GM13976 (cell line): ENCODE results near the gene GMPPB.

Experiments used
- DNase-seq: peaks from one replicate; pipeline ENCODE4 v3.0.0; 2012; ENCODE audit warnings: low spot score
- in situ Hi-C: fragments of 300-500 bp; cut with MboI; formaldehyde crosslinking; loops from one replicate; pipeline ENCODE4 v1.12.0; 2022; ENCODE audit warnings: low sequenced_read_pairs, mixed read lengths, inconsistent platforms; ENCODE audit not compliant: unreplicated experiment
- TF ChIP-seq, protein P1 (sequence below): IDR thresholded peaks from 2 replicates; pipeline ENCODE4 v1.5.1; 2012; ENCODE audit warnings: borderline replicate concordance, mild to moderate bottlenecking; ENCODE audit not compliant: insufficient read depth; ENCODE audit errors: extremely low read depth, missing control alignments, control extremely low read depth

The GMPPB gene

DNA sequence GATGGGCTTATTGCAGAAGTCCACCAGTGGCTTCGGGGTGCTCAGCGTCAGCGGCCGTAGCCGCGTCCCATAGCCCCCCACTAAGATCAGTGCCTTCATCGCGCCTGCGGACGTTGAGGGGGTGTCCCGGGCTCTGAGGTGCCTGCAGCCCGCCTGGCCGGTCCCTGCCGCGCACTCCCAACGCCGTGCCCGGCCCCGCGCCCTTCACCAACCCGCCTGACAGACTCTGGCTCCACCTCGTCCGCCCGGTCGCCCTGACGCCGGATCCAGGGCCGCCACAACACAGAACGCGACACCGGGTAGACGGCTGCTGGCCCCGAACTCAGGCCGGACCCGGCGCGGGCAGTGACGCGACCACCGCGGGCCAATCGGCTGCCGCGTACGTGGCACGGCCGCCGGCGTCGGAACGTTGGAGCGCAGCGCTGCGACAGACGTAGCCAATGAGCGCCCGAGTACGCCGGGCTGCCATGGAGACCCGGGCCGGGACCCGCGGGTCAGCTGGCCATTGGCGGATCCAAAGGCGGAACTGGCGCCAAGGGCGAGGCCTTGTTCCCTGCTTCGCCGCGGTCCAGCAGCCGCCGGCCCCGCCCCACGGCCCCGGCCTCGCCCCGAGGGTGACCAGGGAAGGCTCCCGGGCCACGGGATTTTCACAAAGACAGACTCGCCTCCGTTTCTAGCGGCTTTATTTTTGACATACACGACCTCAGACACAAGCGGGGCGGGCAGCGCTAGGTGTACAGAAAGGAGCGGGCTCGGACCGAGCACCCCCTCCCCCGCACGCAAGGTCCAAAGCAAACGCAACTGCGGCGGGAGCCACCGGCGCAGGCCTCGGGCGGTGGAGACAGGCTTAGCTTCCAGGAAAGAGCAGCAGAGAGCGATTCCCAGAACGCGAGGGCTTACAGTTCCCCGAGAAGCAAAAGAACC, at the start of gene GMPPB:
GMPPB (minus strand) TSS at position 324 of the 924 bp plus-strand sequence; CDS start at position 99, 225 bp downstream.
- TF ChIP-seq, protein P1, sequence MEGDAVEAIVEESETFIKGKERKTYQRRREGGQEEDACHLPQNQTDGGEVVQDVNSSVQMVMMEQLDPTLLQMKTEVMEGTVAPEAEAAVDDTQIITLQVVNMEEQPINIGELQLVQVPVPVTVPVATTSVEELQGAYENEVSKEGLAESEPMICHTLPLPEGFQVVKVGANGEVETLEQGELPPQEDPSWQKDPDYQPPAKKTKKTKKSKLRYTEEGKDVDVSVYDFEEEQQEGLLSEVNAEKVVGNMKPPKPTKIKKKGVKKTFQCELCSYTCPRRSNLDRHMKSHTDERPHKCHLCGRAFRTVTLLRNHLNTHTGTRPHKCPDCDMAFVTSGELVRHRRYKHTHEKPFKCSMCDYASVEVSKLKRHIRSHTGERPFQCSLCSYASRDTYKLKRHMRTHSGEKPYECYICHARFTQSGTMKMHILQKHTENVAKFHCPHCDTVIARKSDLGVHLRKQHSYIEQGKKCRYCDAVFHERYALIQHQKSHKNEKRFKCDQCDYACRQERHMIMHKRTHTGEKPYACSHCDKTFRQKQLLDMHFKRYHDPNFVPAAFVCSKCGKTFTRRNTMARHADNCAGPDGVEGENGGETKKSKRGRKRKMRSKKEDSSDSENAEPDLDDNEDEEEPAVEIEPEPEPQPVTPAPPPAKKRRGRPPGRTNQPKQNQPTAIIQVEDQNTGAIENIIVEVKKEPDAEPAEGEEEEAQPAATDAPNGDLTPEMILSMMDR, result no peak
- in situ Hi-C loops, result no loop called here
- DNase-seq, result peak; percentile 99

DNA sequence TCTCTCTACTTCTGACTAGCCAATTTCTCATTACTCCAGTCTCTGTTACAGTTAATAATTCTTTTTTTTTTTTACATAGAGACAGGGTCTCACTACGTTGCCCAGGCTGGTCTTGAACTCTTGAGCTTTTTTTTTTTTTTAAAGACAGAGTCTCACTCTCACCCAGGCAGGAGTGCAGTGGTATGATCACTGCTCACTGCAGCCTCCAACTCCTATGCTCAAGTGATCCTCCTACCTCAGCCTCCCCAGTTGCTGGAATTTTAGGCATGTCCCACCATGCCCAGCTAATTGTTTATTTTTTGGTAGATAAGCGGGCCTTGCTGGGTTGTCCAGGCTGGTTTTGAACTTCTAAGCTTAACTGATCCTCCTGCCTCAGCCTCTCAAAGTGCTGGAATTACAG, 49.0 kb upstream of the GMPPB start:
- DNase-seq, result no peak
- in situ Hi-C loops, result no loop called here
- TF ChIP-seq, protein P1, result no peak

DNA sequence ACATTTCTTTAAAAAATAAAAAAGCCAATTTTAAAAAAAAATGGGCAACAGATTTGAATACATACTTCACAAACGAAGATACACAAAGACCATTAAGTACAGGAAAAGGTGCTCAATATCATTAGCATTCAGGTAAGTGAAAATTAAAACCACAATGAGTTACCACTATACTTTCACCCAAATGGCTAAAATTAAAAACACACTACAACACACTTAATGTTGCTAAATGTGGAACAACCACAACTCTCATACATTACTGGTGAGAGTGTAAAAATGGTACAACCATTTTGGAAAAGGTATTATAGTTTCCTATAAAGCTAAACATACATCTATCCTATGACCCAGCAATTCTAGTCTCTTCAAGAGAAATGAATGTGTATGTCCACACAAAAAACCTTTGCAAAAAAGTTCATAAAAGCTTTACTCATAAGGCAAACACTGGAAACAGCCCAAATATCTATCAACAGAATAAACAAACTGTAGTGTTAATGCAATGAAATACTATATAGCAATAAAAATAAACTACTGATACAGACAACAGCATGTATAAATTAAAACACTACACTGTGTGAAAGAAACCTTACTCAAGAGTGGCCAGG, 47.7 kb upstream of the GMPPB start:
- DNase-seq, result no peak
- TF ChIP-seq, protein P1, result no peak
- in situ Hi-C loops, result no loop called here

DNA sequence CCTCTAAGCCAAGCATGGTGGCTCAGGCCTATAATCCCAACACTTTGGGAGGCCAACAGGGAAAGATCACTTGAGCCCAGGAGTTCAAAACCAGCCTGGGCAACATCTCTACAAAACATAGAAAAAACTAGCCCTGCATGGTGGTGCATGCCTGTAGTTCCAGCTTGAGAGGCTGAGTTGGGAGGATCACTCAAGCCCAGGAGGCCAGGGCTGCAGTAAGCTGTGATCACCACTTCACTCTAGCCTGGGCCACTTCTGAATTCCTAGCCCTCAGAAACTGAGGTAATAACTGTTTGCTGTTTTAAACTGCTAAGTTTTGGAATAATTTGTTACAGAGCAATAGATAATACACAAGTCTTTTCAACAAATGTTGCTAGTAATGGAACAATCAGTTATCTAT, 46.2 kb upstream of the GMPPB start:
- TF ChIP-seq, protein P1, result no peak
- no peak for DNase-seq
- in situ Hi-C loops, result no loop called here

DNA sequence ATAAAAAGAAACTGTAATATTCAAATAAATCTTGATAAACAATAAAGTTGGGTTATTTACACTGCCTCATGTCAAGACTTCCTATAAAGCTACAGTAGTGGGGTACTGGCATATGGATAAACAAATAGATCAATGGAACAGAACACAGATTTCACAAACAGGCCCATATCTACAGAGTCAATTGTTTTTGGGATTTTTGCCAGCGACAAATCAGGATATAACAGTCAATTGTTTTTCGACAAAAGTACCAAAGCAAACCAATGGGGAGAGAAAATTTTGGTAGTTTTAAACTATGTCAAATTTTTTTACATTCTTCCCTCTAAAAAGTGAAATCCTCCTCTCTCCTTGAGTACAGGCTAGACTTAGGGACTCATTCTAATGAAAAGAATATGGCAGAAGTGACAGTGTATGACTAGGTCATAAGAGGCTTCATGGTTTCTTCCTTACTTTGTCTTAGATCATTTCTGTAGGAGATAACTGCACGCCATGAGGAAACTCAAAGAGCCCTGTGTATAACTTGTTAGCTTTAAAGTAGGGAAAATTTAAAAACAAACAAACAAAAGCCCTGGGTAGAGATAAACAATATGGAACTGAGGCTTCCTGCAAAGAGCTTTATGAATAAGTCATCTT, 45.6 kb upstream of the GMPPB start:
- TF ChIP-seq, protein P1, result no peak
- in situ Hi-C loops, result no loop called here
- no peak for DNase-seq

DNA sequence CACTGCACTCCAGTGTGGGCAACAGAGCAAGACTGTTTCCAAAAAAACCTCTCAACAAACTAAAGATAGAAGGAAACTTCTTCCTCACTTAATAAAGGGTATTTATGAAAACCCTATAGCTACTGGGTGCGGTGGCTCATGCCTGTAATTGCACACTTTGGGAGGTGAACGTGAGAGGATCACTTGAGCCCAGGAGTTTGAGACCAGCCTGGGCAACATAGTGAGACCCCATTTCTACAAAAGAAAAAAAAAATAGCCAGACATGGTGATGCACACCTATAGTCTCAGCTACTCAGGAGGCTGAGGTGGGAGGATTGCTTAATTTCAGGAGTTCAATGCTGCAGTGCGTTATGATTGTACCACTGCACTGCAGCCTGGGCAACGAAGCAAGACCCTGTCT, 40.2 kb upstream of the GMPPB start:
- no peak for DNase-seq
- TF ChIP-seq, protein P1, result no peak
- in situ Hi-C loops, result no loop called here
